GM18498 (cell line): Measurements from ENCODE around the gene ZSWIM5.
A peak's percentile ranks its signal among the peaks of the same experiment; 100 is the strongest.

Source experiments
- ATAC-seq: cut with Tn5 transposase; IDR thresholded peaks from one replicate; pipeline ENCODE4 v1.9.1; 2021; ENCODE audit warnings: mild to moderate bottlenecking, moderate library complexity; ENCODE audit not compliant: unreplicated experiment

The ZSWIM5 gene

DNA sequence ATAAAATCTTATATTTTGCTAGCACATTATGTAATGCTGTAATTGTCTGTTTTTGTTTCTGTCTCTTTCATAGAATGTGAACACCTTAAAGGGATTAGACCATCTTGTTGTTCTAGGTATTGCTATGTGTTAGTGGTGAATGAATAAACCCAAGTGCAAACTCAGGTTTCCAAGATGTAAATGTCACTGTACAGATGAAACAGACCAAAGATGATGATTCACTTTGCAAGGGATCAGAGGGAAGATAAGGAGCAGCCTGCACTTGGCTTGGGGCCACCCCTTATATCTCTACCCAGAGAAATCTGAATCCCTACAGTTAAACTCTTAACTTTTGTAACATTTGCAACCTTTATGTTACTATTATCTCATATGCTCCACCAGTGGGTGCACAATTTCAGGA lies 168.9 kb downstream of the ZSWIM5 start:
- no peak for ATAC-seq

DNA sequence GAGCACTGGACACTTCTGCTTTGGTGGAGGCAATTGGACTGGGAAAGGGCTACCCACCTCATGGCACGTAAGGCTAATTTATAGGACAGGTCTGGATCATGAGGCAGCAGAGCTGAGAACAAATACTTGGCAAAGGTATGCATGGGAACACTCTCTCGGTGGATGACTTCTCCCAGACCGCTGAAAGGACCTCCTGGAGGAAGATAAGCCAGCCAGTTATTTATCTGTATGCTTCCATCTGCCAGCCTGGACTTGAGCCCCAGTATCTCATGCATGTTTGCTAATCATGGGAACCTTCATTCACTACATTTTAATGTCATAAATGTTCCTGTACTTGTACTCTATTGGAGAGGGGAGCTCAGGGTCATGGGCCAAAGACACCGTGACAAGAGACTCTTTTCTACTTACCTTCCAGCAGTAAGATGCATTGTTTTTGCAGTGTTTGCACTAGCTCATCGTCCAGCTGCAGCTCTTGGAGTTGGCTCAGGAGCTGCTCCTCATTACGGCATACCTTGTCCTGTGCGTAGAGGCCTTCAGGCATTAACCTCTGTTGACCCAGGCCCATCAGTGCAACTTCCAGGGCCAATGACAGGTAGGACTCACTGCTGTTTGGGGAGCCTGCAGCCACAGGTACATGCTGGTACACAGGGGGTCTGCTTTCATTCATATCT lies 170.6 kb downstream of the ZSWIM5 start:
- no peak for ATAC-seq

DNA sequence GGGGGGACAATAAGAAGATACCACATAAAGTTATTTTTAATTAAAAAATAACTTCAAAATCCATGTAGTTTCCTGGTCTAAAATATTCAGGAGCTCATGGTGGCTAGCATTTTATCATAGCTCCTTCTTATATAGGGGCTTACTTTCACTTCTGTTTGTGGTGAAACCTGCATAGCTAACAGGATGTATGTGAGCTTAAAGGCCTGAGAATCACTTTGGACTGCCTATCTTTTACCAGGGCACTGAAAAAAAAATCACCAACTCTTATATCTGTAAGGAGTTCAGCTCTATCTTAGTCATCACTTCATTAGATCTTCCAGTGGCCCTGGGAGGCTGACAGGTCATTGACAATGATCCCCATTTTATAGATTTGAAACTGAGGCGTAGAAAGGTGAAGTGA lies 173.0 kb downstream of the ZSWIM5 start:
- no peak for ATAC-seq

DNA sequence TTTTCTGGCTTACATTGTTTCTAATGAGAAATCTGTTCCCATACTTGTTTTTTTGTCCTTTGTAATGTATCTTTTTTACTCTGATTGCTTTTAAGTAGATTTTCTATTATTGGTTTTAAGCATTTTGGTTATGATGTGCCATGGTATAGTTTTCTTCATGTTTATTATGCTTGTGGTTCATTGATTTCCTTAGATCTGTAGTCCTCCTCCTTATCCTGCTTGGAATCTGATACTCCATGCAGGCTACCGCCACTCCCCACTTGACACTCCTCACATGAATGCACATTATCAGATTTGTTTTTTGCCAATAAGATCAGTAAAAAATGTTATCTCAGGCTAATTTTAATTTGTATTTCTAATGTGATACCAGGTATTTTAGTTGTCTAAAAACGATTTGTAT lies 173.6 kb downstream of the ZSWIM5 start:
- no peak for ATAC-seq

DNA sequence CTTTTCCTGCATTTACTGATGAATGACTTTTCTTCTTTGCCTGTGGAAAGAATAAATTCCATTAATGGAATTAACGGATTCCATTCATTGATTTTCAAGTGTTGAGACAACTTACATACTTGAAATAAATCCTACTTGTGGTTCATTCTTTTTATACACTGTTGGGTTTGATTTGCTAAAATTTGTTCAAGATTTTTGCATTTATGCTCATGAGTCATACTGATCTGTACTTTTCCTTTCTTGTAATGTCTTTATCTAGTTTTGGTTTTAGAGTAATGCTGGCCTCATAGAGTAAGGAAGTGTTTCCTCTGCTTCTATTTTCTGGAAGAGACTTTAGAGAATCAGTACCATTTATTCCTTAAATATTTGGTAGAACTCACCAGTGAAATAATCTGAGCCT lies 180.0 kb downstream of the ZSWIM5 start:
- no peak for ATAC-seq

DNA sequence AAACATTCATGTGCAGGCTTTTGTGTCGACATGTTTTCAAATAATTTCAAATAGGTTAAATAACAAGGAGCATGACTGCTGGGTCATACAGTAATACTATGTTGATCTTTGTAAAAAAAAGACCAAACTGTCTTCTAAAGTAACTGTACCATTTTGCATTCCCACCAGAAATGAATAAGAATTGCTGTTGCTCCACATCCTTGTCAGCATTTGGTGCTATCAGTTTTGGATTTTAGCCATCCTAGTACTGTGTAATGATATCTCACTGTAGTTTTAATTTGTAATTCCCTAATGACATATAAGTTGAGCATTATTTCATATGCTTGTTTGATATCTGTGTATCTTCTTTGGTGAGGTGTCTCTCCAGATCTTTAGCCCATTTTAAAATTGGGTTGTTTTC lies 182.7 kb downstream of the ZSWIM5 start:
- no peak for ATAC-seq

DNA sequence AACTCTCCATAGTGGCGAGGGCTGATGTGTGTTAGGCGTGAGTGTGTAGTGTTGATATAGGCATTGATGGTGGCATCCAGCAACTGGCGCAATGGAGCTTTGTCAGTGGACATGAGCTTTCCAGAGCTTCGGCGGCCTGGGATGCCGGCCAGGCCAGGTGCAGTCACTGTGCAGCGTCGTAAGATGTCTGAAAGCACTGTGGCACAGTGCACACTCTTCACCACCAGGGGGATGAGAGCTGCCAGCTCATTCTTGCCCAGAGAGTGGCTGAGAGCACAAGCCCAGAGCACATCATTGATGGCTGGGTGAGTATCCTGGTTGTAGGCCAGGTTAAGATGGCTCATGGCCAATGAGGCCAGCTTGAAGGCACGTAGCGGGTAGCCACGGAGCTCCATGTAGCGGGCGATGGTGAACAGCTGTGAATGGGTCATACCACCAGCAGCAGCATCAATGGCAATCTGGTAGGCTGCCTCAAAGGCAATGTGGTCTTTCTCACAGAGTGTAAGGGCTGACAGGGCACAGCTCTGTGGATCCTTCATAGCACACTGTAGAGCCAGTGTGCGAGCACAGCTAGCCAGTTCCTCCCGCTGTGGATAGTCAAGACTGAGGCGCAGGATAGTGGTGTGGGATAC lies 187.7 kb downstream of the ZSWIM5 start:
- ATAC-seq, result peak; percentile 63

DNA sequence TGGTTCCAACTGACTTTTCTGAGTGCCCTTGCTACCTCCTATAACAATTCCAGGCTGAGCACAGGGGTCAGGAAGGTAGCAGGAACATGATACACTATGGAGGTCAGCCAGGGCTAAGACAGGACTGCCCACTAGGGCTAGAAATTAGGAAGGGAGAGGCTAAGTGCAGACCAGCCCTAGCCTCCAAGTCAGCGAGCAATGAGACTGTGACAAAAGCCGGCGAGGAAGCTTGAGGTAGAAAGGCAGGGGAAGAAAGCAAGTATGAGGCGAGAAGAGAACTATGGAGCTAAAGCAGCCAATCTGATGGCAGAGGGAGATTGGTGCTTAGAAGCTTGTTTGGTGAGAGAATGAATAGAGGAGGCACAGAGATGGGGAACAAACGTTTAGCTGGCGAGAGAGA lies 189.6 kb downstream of the ZSWIM5 start:
- no peak for ATAC-seq

DNA sequence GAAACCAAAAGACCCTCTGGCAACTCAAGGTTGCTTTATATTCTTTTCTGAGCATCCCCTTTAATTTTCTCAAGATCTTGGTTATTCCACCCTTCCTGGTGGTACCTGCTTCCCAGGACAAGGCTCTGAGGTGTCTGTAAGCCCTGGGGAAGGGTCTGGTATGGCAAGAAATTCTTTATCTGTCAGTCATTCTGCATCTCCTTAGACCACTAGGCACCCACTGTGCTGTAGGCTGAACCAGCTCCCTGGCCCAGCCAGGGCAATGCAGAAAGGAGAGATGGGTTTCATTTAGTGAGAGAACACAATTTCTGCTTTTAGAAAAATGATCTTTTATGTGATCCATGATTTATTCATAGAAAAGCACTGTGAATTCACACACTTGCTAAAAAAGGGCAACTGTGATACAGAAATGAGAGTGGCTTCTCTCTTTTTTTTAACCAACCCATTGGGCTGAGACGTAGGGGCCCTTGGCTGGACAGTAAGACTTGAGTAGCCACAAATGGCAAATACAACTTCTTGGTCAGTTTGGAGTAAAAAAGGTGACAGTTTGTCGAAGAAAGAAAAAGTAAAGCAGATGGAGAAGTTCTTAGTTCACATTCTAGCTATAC lies 190.2 kb downstream of the ZSWIM5 start:
- no peak for ATAC-seq

DNA sequence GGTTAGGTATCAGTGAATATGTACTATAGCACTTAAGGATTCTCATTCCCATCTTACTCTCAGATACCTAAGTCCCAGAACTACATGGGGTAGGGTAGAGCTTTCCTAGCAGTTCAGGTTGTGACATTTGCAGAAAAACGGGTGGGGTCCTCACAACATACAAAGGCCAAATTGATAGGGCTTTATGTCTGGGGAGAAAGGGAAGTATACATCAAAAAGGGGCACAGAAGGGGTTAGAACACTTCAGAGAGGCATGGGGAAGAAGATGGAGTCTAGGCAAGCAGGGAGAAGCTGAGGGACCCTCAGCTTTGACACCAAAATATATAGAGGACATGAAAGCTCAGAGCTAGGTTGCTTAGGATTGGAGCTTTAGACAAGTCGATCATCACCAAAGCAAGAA lies 190.7 kb downstream of the ZSWIM5 start:
- no peak for ATAC-seq

DNA sequence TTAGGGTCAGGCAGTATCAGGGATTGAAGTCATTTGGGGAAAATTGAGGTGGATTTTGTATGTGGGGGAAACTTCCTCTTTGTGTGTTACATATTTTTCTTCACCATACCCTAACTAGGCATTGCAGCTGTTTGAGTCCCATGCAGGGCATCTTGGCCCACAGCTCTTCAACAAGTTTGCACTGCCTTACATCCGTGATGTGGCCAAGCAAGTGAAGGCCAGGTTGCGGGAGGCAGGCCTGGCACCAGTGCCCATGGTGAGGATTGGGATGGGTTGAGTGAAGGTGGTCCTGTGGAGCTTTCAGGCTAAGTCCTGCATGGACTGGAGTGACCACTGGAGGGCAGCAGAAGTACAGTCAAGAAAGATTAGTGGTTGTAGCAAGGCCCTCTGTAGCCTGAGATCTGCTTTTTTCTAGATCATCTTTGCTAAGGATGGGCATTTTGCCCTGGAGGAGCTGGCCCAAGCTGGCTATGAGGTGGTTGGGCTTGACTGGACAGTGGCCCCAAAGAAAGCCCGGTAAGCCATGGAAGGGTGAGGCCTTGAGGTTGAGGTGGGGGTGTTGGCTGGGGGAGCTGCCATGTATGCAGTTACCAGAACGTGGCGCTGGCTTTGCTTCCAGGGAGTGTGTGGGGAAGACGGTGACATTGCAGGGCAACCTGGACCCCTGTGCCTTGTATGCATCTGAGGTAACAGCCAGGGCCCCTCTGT lies 191.9 kb downstream of the ZSWIM5 start:
- ATAC-seq, result no peak

DNA sequence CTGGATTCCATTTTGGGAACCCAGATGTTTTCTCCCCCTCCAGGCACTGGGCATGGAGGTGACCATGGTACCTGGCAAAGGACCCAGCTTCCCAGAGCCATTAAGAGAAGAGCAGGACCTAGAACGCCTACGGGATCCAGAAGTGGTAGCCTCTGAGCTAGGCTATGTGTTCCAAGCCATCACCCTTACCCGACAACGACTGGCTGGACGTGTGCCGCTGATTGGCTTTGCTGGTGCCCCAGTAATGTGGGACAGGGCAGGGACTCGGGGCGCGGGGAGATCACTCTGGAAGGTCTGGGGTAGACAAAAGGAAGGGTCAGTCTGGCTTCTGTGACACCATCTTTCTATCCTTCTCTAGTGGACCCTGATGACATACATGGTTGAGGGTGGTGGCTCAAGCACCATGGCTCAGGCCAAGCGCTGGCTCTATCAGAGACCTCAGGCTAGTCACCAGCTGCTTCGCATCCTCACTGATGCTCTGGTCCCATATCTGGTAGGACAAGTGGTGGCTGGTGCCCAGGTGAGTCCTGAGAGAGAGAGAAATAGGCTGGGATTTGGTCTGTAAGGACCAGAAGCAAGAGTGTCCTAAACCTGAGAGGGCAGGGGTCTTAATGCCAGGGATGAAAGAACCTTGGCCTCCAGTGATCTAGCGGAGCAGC lies 192.7 kb downstream of the ZSWIM5 start:
- ATAC-seq, result no peak

DNA sequence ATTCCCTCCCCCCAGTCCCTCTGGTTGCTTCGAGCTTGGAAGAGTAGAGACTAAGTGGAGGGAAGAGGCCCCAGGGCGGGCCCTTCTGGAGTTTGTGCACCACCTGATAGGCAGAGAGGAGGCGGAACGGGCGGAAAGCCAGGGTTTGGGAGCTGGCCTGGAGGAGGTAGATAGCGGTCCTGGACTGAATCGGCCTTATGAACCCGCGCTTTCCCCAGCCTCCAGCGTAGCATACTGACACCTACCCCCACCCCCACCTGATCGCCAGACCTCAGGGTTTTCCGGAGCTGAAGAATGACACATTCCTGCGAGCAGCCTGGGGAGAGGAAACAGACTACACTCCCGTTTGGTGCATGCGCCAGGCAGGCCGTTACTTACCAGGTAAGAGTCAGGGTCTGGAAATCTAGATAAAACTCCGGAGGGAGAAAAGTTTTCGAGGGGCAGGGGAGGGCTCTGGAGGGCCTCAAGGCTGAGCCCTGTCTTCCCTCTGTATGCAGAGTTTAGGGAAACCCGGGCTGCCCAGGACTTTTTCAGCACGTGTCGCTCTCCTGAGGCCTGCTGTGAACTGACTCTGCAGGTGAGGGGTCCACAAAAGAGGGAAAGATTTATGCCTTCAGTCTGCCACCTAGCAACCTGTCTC lies 193.6 kb downstream of the ZSWIM5 start:
- ATAC-seq, result no peak

DNA sequence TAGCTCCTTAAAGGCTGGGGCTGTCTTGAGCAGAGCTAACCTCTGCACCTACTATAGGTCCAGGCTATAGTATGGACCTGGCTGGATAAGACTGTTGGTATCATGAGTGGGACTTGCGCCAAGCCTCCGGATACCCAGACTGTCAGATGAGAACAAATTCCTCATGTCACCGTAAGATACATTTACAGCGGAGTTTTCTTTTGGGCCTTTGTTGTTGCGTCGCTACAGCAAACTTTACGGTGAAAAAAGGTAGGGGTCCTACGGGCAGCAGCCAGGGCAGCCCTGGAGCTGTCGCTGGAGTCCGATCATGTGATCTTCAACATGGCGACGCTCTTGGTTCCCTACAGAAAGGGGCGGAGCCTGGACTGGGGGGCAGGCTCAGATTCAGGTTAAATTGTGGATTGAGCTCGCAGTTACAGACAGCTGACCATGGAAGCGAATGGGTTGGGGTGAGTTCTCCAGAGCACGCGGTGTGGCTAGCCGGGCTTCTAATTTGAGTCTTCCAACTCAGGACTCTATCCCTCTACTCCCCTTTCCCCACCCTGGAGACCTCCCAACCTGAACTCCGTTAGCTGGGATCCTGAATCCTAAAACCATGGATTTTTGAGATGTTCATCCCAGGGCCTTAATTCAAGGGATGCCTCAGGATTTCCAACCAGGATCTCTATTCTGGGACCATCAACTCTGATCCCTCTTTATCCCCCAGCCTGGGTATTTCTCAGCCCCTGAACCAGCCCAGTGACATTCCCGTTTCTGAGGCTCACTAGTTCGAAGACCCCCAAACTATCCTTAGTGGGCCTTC lies 194.4 kb downstream of the ZSWIM5 start, which contains the start of gene UROD:
UROD (plus strand) TSS at position 418 of the 802 bp plus-strand sequence; CDS start at position 430, 12 bp downstream.
- ATAC-seq, result peak; percentile 71

DNA sequence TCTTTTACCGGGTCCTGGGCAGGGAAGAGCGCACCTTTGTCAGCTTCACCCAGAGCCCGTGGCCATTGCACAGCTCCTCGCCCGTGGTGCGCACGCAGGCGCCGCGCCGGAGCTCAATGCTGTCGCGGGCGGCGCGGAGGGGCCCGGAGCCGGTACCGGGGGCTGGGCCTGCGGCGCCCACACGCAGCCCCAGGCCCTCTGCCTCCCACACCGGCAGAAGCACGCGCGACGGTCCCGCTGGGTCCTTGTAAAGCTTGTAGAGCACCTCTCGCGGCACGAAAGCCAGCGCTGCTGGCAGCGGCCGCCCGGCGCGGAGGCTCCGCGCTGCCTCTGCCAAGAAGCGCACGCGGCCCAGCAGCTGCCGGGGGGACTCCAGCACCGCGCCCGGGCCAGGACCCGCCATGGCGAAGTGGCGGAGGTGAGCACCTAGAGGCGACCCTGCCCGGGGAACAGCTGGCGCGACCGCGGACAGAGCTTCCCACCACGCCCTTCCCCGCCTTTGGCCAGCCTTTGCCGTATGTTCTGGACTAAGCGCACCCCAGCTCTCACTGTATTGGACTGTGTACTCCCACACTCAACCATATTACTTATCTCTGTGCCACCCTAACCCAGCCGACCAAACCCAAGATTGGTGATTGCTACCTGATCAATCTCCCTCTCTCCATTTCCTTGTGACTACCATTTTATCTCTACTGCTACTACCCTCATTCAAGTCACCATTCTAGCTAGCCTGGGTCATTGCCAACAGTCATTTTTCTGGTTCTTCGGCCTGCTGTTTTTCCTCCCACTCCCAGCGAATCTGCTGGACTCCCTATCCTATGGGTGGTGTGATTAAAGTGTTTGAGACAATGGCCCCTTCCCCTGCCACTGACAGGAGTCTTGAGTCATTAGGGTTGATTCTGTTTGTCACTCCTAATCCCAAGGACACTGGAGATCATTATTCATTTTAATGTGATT lies 195.3 kb downstream of the ZSWIM5 start, which contains the start of gene HECTD3:
HECTD3 (minus strand) TSS at position 470 of the 957 bp plus-strand sequence; CDS start at position 403, 67 bp downstream.
- ATAC-seq, result peak; percentile 71

DNA sequence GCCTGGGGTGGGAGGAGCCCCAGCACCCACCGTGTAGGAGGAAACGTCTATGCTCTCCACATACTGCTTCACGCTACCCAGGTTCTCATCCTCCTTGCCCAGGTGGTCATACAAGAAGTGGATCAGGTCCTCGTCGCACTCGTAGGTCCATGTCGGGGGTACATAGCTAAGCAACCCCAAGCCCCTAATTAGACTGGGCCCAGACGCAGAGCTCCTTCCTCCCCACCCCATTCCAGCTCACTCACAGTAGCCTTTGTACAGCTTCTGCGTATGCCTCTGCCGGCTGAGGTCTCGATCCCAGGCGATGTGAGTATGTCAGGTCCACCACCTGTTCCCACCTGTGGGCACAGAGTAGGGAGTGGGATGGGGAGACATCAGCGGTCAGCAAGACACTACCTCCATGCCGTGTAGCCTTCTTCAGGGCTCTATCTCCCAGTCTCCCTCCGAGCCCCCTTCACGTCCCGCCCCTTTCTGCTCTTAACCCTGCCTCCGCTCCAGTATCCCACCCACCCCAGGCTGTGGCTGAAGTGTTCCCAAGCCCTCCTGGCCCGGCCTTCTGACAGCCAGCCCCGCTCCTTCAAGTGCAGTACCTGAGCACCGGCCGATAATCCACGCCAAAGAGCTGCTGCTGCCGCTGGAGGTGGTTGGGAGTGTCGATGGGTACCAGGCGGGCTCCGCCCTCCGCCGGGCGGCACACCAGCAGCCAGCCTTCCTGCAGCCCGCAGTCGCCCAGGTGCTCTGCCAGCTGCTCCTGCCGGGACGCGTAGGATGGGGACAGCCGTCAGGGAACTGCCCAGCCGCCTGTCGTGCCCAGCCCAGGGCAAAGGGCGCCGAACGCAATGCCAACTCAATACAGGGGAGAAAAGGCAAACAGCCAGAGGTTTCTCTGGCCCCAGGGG lies 196.2 kb downstream of the ZSWIM5 start:
- ATAC-seq, result no peak

DNA sequence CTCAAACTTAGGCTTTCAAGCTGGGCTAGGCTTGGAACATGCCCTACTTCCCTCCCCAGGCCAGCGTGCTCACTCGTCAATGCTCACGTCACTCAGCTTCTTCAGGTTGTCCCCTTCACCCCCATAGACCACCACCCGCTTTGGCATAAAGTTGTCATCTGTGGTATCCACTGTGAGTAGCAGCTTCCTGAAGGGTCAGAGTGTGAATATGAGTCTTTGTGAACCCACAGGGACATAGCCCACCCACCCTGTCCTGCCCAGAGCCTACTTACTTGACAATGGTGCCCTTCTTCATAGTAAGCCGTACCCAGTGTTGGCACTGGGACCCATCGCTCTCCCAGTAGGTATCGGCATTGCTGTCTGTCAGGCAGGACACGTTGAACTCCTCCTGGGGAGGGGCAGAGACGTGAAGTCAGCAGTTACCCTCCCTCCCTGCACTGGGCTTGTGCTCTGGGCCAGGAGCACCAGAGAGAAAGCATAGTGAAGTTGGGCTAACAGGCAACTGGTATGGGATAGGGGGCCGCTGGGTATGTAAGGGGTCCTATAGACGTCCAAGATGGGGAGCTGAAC lies 197.0 kb downstream of the ZSWIM5 start:
- no peak for ATAC-seq
